Transverse colon (tissue), 3 donors: ENCODE measurements around the gene SIX5.

Source experiments
- EP300 ChIP-seq: sonication (generic); formaldehyde crosslinking; IDR thresholded peaks from one replicate; pipeline ENCODE4 v1.6.1; 2017; ENCODE audit warnings: antibody characterized with exemption, low read depth
- POLR2A ChIP-seq: fragments of 450-650 bp; IDR thresholded peaks from one replicate; pipeline ENCODE4 v1.6.1; 2016; ENCODE audit warnings: antibody characterized with exemption, mild to moderate bottlenecking, moderate library complexity
- TF ChIP-seq, protein P1 (sequence below), 5 experiments: fragments of 200-600 bp in 3 of 5; fragments of 450-650 bp in 2 of 5; sonication (generic) in 3 of 5; IDR thresholded peaks; 1 replicate in 2 of 5; 2 replicates in 3 of 5; pipeline ENCODE4 v1.5.1; 2016 to 2017; ENCODE audit warnings: antibody characterized with exemption in 5 of 5, inconsistent platforms in 3 of 5, mild to moderate bottlenecking in 2 of 5, moderate library complexity in 1 of 5

DNA sequence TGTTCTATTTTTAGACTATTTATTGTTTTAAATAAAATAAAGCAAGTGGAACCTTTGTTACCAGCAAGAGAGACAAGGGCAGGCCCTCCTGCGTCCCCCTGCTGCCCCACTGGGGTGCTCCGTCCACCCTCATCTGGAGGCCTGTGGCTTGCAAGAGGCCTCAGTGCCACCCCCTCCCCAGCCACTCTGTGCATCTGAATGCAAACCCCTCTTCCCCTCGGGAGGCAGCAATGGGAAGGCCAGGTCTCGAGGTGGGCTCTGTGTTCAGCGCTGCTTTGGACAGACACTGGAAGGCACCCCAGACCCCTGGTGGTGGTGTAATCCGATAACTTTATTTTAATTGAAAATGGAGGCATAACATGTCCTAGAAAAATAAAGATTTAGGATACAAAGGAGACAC is 4.6 kb downstream of the SIX5 start:
- TF ChIP-seq, protein P1, sequence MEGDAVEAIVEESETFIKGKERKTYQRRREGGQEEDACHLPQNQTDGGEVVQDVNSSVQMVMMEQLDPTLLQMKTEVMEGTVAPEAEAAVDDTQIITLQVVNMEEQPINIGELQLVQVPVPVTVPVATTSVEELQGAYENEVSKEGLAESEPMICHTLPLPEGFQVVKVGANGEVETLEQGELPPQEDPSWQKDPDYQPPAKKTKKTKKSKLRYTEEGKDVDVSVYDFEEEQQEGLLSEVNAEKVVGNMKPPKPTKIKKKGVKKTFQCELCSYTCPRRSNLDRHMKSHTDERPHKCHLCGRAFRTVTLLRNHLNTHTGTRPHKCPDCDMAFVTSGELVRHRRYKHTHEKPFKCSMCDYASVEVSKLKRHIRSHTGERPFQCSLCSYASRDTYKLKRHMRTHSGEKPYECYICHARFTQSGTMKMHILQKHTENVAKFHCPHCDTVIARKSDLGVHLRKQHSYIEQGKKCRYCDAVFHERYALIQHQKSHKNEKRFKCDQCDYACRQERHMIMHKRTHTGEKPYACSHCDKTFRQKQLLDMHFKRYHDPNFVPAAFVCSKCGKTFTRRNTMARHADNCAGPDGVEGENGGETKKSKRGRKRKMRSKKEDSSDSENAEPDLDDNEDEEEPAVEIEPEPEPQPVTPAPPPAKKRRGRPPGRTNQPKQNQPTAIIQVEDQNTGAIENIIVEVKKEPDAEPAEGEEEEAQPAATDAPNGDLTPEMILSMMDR (IDR thresholded peaks at IDR 0.05): no peak
- TF ChIP-seq EP300 (no peak), POLR2A (no peak)
